ENCODE data around the gene TMSB10. TPM values are rescaled to one million over a fixed set of nuclear protein-coding genes. Genes with fewer than 3 reads are reported as not detected.
A peak's percentile ranks its signal among the peaks of the same experiment; 100 is the strongest.

The TMSB10 gene
- total RNA-seq, 1 donor from 2014 or later = 5,953 TPM

- TF ChIP-seq, protein P1, sequence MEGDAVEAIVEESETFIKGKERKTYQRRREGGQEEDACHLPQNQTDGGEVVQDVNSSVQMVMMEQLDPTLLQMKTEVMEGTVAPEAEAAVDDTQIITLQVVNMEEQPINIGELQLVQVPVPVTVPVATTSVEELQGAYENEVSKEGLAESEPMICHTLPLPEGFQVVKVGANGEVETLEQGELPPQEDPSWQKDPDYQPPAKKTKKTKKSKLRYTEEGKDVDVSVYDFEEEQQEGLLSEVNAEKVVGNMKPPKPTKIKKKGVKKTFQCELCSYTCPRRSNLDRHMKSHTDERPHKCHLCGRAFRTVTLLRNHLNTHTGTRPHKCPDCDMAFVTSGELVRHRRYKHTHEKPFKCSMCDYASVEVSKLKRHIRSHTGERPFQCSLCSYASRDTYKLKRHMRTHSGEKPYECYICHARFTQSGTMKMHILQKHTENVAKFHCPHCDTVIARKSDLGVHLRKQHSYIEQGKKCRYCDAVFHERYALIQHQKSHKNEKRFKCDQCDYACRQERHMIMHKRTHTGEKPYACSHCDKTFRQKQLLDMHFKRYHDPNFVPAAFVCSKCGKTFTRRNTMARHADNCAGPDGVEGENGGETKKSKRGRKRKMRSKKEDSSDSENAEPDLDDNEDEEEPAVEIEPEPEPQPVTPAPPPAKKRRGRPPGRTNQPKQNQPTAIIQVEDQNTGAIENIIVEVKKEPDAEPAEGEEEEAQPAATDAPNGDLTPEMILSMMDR (IDR thresholded peaks at IDR 0.05; ENCODE audit: insufficient read depth, low read length, poor library complexity, severe bottlenecking) = no peak
- Histone ChIP-seq H3K27me3 (ENCODE audit: control insufficient read depth, insufficient read depth, low read length) (peaks cover 23% of the 10 kb centered on the region), H3K36me3 (ENCODE audit: control insufficient read depth, insufficient read depth, low read length) (no peaks in the 10 kb centered on the region), H3K4me3 (ENCODE audit: low read depth, low read length) (no peak overlapping the region)
- DNase-seq (ENCODE audit: low read depth) = no peak
Measured at GRCh38 chr2:84878459-84878858, 27.0 kb upstream of the TMSB10 start.

DNA sequence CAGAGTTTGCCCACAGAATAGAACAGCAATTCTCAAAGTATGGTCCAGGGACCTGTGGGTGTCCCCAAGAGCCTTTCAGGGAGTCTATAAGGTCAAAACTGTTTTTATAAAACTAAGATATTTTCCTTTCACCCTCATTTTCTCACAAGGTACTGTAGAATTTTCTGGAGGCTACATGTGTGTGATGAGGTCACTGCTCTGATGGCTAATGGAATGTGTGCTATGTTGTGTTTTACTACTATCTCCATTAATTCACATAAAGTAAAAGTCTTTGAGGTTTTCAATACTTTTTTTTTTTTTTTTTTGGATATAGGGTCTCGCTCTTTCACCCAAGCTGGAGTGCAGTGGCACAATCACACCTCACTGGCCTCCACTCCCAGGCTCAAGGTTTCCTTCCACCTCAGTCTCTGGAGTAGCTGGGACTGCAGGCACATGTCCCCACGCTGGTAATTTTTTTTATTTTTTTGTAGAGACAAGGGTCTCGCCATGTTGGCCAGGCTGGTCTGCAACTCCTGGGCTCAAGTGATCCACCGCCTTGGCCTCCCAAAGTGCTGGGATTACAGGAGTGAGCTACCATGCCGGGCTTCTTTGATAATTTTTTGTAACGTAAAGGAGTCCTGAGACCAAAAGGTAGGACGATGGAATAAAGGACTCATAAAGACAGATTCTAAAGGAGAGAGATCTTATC lies 26.4 kb upstream of the TMSB10 start:
- H3K27me3 ChIP-seq (ENCODE audit: control insufficient read depth, insufficient read depth, low read length) = peaks cover 23% of the 10 kb centered on the region
- no peak for DNase-seq (ENCODE audit: low read depth)
- H3K36me3 ChIP-seq (ENCODE audit: control insufficient read depth, insufficient read depth, low read length) = no peaks in the 10 kb centered on the region
- TF ChIP-seq, protein P1 (IDR thresholded peaks at IDR 0.05; ENCODE audit: insufficient read depth, low read length, poor library complexity, severe bottlenecking) = no peak
- no peak overlapping the region for H3K4me3 ChIP-seq (ENCODE audit: low read depth, low read length)

DNA sequence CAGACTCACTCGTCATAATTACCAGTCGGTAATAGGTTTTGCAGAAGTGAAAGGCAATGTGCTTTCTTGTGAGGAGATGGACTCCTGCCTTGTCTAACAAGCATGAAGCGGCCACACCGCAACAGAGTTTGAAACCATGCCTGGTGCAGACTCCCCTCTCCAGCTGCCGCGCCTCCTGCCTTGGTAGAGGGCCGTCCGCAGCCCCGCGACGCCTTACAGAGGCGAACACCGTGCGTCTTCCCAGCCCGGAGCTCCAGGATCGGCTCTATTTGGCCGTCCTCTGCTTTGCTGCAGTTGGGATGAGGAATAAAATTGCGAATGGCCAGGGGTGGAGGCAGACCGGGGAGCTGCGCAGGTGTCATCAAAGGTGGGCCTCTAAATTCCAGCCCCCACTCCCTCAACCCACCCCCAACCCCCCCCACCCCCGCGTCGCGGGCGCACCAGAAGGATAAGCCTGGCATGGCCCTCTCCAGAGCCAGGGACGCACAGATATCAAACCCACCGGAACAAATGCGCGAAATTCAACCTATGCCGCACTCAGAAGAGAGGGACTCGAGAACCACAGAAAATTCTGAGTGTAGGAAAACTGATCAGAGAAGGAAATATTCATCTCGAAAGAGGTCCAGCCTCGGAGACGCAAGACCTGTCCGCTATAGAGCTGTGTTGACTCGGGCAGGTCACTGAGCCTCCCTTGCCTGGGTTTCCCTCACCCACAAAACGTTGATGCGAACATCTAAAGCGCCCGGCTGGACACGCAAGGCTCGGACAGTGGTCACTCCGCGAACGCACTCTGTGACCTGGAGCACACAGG lies 25.7 kb upstream of the TMSB10 start:
- Histone ChIP-seq H3K36me3 (ENCODE audit: control insufficient read depth, insufficient read depth, low read length) (no peaks in the 10 kb centered on the region), H3K4me3 (ENCODE audit: low read depth, low read length) (peak overlapping the region; percentile 34), H3K27me3 (ENCODE audit: control insufficient read depth, insufficient read depth, low read length) (peaks cover 23% of the 10 kb centered on the region)
- DNase-seq (ENCODE audit: low read depth) = no peak
- TF ChIP-seq, protein P1 (IDR thresholded peaks at IDR 0.05; ENCODE audit: insufficient read depth, low read length, poor library complexity, severe bottlenecking) = no peak

- no peak for DNase-seq (ENCODE audit: low read depth)
- Histone ChIP-seq H3K36me3 (ENCODE audit: control insufficient read depth, insufficient read depth, low read length) (no peaks in the 10 kb centered on the region), H3K27me3 (ENCODE audit: control insufficient read depth, insufficient read depth, low read length) (peaks cover 23% of the 10 kb centered on the region), H3K4me3 (ENCODE audit: low read depth, low read length) (peak overlapping the region; percentile 34)
- TF ChIP-seq, protein P1 (IDR thresholded peaks at IDR 0.05; ENCODE audit: insufficient read depth, low read length, poor library complexity, severe bottlenecking) = no peak
Measured at GRCh38 chr2:84880395-84880644, 25.1 kb upstream of the TMSB10 start.

DNA sequence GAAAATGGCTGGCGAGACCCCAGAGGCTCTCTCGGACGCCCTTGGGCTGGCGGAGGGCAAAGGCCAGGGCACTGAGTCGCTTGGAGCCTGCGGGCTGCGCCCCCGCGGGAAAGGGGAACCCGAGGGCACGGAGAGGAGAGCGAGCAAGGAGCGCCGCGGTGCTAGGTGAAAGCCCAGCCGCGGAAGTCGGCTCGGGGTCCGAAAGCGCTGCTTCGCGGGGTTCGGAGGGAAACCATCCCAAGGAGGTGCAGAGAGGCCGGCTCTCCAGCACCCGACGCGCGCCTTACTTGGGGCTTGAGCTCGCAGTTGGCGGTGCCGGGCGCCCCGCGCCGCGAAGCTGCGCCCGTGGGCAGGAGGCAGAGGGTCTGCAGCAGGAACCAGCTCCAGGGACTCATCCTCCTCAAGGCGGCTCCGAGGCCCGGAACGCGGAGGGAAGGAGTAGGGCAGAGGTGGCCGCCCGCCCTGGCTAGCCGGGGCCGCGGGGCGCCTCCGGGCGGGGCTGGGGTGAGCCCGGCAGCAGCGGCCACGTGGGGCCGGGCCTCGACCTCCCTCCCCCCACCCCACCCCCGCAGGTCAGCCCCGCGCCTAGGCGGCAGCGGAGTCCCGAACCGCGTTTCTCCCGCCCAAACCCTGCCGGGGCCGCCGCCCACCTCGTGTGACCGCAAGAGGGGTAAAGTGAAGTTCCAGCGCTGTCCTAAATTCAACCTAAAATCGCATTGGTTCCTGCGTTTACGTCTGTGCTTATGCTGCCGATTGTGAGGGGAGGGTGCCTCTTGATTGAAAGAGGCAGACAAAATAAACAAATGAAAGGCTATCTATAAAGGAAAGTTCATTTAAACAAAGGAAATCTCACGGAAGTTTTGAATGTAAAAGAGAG lies 24.6 kb upstream of the TMSB10 start, which contains the start of gene TRABD2A:
Gene TRABD2A (minus strand): TSS at position 440 of the 877 bp plus-strand sequence. CDS start 45 bp downstream, at position 395.
- no peaks in the 10 kb centered on the region for H3K36me3 ChIP-seq (ENCODE audit: control insufficient read depth, insufficient read depth, low read length)
- TF ChIP-seq, protein P1 (IDR thresholded peaks at IDR 0.05; ENCODE audit: insufficient read depth, low read length, poor library complexity, severe bottlenecking) = no peak
- no peak for DNase-seq (ENCODE audit: low read depth)
- H3K4me3 ChIP-seq (ENCODE audit: low read depth, low read length) = peak within 1 kb of the TSS; percentile 34
- H3K27me3 ChIP-seq (ENCODE audit: control insufficient read depth, insufficient read depth, low read length) = peaks cover 23% of the 10 kb centered on the region
